Skeletal muscle cell (primary cell): ENCODE data around the gene CUL3.
"Not testable (repeated sequence)": the region's sequence is repeated elsewhere in the genome, so short reads cannot be mapped to it uniquely, and the experiment has no call there.

Experiments used
- DNase-seq: peaks from one replicate; pipeline ENCODE4 v3.0.0-alpha.2; 2010; ENCODE audit warnings: low read depth
- H3K4me3 ChIP-seq: 2 replicates; pipeline ENCODE4 v1.5.1; 2011; ENCODE audit warnings: low read depth, mild to moderate bottlenecking, control low read depth, low read length, moderate library complexity

The CUL3 gene

DNA sequence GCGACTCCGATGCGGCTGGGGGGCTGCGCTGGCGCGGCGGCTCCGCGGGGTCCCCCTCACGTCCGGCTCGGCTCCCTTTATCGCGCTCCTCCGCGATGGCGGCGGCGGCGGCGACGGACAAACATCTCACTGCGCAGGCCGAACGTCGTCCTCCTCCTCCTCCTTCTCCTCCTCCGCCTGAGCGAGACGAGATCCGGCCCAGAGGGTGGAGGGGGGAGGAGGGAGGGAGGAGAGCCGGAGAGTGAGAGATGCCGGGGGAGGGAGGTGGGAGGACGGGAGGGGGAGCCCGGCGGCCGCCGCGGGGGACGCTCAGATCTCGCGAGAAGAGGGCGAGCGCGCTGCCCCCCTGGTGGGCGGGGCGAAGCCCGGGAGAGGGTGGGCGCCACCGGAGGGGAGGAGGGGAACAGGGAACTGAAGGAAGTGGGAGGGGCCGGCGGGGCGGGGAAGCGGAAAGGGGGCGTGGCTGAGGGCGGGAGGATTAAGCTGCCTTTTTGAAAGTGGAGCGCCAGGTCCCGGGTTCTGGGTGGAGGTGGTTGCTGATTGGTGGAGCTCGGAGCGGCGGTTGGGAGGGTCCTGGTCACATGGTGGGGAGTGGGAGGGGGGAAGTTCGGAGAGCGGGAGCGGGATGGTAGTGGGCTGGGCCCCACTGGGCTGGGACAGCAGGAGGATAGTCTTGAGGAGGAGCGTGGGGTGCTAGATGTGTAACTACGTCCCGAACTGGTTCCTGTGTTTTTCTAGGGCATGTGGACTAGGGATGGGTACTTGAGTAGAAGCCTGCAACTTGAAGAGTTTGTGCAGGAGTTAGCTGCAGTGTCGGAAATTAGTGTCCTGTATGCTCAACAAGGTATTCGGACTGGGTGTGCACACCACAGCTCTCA lies at the start of gene CUL3:
Gene CUL3, minus strand, starts transcription at position 153 of the 878 bp plus-strand sequence. CDS start 354 bp downstream, outside the sequence.
- peak; percentile 94 for DNase-seq
- H3K4me3 ChIP-seq: peak within 1 kb of the TSS; percentile 97

DNA sequence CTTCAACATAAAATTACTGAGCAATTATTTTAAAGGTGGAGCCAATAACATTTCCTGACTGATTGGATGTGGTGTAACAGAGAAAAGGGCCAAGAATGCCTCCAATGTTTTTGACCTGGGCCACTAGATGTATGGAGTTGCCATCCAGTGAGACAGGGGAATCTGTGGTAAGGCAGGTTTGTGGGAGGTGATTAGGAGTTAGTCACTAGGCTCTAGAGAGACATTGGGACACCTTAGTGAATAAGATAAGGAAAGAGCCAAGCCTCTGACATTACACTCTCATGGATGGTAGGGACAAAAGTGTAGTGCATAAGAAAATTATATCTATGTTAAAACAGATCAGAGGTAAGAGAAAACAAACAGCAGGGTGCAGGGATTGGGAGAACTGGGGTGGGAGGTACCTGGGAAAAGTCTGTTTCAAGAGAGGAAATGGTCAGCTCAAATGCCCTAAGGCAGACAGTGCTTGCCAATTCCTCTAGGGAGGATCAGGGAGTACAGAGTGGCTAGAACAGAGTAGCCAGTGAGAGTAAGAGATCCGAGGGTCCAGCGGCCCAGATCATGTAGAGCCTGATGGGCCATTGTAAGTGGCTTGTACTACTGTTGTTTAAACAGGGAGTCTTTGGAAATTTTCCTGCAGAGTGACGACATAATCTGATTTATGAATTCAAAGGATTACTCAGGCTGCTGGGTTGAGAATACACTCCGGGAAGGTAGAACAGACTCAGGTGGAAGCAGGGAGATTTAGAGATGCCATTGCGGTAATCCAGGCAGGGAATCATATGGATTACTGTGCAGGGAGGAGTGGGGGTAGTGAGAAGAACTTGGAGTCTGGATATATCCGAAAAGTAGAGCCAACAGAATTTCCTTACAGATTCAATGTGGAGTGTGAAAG lies 45.7 kb upstream of the CUL3 start:
- DNase-seq: no peak
- H3K4me3 ChIP-seq: no peak overlapping the region

DNA sequence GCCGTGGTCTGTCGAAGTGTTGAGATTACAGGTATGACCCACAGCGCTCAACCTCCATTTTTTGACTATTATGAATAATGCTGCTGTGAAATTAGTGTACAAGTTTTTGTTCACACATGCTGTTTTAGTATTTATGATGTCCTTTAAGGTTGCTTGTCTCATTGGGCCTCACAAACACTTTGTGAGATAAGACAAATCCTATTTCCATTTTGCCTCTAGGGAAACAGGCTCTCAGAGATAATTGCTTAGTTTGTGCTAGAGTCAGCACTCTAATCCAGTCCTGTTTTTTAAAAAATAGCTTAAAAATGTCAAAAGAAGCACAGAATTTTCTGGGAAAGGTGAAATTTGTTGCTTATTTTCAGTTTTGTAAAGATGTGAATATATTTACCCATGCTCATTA lies 43.3 kb upstream of the CUL3 start:
- no peak overlapping the region for H3K4me3 ChIP-seq
- DNase-seq: no peak

DNA sequence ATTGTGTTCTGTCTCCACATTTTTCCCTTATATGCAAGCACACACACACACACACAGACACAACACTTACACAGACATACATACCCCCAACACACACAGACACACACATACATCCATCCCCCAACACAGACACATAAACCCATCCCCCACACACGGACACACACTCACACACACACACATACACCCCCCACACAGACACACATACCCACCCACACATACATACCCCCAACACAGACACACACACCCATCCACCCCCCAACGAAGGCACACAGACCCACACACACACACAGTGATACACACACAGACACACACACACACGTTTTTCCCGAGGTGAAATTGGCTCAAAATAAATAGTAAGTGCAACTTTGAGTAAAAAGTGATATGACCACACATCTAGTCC lies 41.6 kb upstream of the CUL3 start:
- DNase-seq: no peak

DNA sequence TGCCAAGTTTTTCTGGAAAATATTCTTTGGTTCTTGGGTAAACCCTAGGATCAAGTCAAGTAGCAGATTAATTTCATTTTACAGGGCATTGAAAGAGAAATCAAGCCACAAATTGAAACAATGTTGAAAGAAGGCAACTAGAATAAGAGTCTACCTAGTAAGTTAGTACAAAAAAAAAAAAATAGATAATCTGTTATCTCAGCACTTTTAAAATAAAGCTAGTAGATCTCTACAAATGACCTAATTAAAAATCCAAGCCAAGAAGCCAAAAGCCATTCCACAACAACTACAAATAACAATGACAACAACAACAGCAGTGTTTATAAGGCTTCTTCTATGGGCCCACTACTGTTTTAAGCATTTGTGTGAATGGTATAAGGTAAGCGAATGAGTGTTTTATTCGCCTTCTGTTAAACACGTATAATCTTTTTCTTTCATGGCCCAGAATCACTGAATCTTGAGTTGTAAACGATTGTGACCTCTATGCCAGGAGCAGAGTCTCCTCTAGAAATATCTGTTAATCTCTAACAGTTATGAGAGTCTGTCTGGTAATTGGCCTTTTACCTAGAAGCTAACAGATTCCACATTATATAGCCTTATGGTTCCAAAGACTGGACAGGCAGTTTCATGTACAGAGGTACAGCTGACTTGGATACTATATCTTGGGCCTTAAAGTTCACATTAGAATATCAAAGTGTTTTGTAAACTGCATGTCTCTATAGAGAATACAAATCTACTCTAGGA lies 28.6 kb upstream of the CUL3 start:
- DNase-seq: no peak
- H3K4me3 ChIP-seq: no peak overlapping the region

More for the DNA sequence above, 41.6 kb upstream of the CUL3 start:
- no peak overlapping the region for H3K4me3 ChIP-seq

DNA sequence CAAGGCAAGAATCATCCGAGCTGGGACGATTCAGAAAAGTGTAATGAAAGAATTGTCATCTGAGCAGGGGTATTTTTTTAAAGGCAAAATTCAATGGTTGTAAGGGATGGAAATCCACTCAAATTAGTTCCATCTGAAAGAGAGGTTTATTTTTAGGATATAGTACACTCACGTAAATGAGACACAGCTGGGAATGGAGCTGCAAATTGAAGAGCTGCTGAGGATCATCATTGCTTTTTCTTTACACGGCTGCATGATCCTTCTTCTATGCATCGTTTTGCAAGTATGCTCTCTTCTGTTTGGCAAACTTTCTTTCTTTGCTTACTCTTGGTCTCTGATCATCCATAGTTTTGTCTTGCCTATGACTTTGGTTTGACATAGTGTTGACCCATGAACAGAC lies 27.4 kb upstream of the CUL3 start:
- no peak overlapping the region for H3K4me3 ChIP-seq
- no peak for DNase-seq

DNA sequence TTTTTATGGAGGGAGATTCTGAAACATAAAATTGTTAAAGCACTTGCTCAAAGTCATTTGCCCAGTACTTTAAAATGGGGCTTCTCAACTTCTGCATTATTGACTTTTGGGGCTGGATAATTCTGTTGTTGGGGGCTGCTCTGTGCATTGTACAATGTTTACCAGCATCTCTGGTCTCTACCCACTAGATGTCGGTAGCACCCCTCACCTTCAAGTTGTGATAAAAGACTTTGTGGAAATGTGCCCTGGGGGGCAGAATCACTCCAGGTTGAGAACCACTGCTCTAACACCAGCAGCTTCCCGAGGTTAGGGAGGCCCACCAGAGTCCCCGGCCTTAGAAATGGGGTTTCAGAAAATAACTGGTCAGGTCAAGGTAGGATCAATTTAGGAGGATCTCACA lies 26.8 kb upstream of the CUL3 start:
- DNase-seq: no peak
- no peak overlapping the region for H3K4me3 ChIP-seq

DNA sequence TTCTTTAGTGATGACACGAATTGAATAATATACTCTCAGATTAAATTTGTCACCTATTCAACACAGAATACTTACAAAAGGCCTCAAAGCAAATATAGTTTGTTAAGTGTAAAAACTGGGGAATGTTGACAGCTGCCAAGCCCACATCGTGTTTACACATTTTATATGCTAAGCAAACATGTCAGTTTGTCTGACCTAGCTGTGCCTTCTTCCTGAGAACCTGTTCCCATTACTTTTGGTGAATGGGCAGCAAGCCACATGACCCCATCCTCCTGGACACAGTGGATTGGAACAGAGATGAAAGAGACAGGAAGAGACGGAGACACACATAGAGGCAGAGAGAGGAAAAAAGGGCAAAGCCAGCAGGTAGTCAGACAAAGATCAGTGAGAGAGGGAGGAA lies 22.9 kb upstream of the CUL3 start:
- no peak for DNase-seq
- no peak overlapping the region for H3K4me3 ChIP-seq

DNA sequence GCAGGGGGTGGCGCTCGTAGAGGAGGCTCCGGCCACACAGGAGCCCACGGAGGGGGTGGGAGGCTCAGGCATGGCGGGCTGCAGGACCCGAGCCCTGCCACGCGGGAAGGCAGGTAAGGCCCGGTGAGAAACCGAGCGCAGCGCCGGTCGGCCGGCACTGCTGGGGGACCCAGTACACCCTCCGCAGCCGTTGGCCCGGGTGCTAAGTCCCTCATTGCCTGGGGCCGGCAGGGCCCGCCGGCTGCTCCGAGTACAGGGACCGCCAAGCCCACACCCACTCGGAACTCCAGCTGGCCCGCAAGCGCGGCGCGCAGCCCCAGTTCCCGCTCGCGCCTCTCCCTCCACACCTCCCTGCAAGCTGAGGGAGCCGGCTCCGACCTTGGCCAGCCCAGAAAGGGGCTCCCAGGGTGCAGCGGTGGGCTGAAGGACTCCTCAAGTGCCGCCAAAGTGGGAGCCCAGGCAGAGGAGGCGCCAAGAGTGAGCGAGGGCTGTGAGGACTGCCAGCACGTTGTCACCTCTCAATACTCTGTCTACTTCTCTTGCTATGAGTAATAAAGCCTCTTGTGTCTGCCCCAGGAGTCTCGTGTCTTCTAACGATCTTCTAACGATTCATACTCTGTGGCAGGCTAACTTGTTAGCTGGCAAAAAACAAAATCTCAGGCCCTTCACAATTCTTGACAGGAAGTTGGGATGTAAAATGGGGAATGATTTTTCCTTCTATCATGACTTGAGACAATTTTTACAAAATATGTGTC lies 18.8 kb upstream of the CUL3 start:
- H3K4me3 ChIP-seq, DNase-seq: not testable (repeated sequence)

DNA sequence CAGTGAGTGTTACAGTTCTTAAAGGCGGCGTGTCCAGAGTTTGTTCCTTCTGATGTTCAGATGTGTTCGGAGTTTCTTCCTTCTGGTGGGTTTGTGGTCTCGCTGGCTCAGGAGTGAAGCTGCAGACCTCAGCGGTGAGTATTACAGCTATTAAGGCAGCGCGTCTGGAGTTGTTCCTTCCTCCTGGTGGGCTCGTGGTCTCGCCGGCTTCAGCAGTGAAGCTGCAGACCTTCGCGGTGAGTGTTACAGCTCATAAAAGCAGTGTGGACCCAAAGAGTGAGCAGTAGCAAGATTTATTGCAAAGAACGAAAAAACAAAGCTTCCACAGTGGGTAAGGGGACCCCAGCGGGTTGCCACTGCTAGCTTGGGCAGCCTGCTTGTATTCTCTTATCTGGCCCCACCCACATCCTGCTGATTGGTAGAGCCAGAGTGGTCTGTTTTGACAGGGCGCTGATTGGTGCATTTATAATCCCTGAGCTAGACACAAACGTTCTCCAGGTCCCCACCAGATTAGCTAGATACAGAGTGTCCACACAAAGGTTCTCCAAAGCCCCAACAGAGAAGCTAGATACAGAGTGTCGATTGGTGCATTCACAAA lies 17.7 kb upstream of the CUL3 start:
- H3K4me3 ChIP-seq, DNase-seq: not testable (repeated sequence)

DNA sequence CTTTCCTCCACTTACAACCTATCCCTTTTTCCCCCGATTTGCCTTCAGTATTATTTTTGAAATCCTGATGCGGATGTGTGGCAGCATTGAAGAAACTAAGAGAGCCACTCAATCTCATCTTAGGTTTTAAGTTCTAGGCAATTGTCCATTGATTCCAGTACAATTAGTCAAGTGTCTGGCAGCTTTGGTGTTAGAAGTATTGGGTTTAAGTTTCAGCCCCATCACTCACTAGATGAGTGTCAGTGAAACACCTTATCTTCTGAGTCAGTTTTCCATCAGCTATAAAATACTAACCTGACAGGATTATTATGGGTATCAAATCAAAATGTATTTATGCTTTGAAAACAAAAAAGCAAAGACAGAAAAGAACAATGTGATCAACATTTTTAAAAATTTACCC lies 16.8 kb upstream of the CUL3 start:
- H3K4me3 ChIP-seq: no peak overlapping the region
- no peak for DNase-seq

DNA sequence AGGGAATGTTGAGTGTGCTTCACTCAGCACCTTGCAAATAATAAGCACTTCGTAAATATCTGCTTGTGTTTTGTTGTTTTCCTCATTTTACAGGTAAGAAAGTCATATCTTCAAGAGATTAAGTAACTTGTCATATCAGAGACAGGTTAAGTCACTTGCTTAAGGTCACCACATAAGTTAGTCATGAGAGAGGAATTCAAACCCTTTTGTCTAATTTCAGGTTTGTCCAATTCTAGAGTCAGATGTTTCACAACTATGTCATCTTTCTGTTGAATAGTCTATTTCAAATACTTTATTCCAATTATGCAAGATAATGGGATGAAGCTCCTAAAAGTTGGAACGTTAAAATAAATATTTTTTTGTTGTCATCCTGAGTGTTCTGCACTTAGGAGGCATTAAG lies 13.5 kb upstream of the CUL3 start:
- DNase-seq: no peak
- H3K4me3 ChIP-seq: no peak overlapping the region

DNA sequence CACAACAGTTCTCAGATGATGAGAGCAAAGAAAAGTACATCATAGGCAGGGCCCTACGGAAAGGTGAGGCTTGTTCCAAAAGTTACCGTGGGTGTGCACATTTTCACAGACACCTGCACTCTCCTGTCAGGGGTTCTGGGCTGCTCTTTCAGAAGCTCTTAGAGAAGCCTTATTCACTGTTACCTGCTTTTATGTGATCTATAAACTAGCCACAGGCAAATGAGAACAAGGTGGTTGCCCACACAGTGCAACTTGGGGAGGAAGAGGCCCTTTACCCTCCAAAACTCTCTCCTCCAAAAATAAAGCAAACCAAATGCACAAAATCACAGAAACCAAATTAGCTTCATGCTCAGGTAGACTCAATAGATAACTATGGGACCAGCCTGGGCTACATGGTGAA lies 11.1 kb upstream of the CUL3 start:
- H3K4me3 ChIP-seq: no peak overlapping the region
- DNase-seq: no peak

DNA sequence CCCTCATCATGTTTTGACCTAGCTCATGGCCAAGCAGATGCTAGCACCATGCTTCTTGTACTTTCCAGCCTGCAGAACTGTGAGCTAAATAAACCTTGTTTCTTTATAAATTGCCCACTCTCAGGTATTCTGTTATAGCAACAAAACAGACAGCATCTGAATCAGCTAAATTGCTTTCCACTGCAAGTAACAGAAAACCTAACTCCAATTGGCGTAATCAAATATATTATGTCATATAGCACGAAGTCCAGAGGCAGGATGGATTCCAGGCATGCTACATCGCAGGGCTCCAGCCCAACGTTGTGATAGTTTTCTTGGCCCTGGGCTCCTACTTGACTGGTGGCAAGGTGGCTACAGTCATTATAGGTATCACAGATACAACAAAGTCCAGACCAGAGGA lies 10.4 kb upstream of the CUL3 start:
- no peak for DNase-seq
- H3K4me3 ChIP-seq: no peak overlapping the region

DNA sequence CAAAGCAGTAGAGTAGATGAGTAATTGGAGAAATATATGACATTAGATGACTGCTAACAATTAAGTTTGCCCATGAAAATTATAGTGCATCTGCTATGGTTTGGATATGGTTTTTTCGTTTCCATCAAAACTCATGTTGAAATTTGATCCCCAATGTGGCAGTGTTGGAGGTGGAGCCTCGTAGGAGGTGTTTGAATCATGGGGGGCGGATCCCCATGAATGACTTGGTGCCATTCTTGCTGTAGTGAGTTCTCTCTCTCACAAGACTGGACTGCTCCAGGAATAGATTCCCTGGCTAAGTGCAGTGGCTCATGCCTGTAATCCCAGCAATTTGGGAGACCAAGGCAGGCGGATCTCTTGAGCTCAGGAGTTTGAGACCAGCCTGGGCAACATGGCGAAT lies 9.7 kb upstream of the CUL3 start:
- DNase-seq: no peak
- no peak overlapping the region for H3K4me3 ChIP-seq

DNA sequence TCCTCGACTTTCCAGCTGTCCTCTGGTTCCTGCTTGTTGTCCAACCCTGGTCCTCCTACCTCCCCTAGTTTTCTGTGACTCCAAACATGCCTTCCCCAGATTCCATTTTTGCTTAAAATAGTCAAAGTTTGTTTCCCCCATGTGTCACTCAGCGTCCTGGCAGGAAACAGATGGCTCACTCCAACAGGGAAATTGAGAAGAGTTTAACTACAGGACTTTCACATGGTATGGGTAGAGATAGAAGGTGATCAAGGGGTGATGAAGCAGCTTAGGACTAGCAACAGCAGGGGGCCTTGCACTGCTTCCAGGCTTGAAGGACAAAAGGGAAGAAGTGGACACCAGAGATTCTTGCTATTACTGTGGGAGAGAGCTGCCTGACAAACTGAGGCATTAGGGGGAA lies 6.1 kb upstream of the CUL3 start:
- DNase-seq: no peak
- no peak overlapping the region for H3K4me3 ChIP-seq

DNA sequence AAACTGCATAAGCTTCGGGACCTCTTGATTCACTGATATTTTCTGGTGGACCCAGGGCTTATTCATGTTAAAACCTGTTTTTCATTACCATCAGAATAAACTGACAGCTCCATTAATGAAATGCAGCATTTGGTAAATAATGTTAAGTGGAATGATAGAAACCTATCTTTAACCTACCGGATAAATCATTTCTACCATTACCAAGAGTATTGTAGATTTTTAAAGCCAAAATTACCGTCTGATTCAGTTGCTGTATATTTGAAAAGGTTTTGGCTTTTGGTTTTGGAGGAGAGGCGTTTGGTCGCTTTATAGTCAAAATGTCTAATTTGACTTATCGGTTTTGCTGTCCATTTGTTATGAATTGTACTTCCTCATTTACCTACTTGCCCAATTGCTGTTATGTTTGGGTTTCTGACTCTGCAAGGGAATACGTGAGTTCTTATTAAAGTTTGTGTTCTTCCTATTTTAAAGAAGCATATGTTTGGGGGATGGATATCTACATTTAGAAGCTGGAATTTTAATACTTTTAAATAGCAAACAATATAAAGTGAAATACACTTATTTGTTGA lies 1.0 kb upstream of the CUL3 start:
- H3K4me3 ChIP-seq: peak overlapping the region; percentile 64
- DNase-seq: no peak

DNA sequence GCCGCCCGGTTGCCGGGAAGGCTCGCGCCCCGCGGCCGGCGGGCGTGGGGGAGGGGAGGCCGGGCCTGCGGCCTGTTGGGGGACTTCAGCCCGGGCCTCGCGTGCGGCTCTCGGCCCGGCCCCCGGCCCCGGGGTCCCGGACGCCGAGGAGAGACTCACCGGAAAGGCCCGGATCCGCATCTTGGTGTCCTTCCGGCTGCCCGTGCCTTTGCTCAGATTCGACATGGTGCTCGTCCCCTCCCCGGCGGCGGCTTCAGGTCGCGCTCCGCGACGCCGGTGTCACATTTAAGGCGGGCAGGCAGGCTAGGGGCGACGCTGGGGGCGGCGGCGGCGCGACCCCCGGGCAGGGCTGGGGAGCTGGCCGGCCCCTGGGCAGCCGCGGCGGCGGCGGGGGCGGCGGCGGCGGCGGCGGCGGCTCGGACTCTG lies 365 bp downstream of the CUL3 start:
- peak overlapping the region; percentile 97 for H3K4me3 ChIP-seq
- no peak for DNase-seq
